HG02870 (cell line): ENCODE results near the gene ST3GAL5.
"Not testable (repeated sequence)": the region's sequence is repeated elsewhere in the genome, so short reads cannot be mapped to it uniquely, and the experiment has no call there.

Experiments used
- ATAC-seq: cut with Tn5 transposase; IDR thresholded peaks from one replicate; pipeline ENCODE4 v1.9.1; 2021; ENCODE audit warnings: mild to moderate bottlenecking, moderate library complexity; ENCODE audit not compliant: unreplicated experiment

Gene ST3GAL5

GRCh38 chr2:85894554-85895278, 5.9 kb upstream of the ST3GAL5 start:
- ATAC-seq: not testable (repeated sequence)

GRCh38 chr2:85893428-85894258, 4.9 kb upstream of the ST3GAL5 start:
- ATAC-seq: no peak

- ATAC-seq: no peak
These were observed 3.6 kb upstream of the ST3GAL5 start for GRCh38 chr2:85892216-85892944.

- no peak for ATAC-seq
These were observed 1.9 kb upstream of the ST3GAL5 start for GRCh38 chr2:85890522-85891176.

- no peak for ATAC-seq
These were observed 964 bp upstream of the ST3GAL5 start for GRCh38 chr2:85889627-85890281.

GRCh38 chr2:85888020-85888683, 638 bp downstream of the ST3GAL5 start:
- no peak for ATAC-seq

GRCh38 chr2:85887566-85888019, 1.2 kb downstream of the ST3GAL5 start:
- ATAC-seq: no peak

GRCh38 chr2:85886590-85886989, 2.2 kb downstream of the ST3GAL5 start:
- no peak for ATAC-seq

- no peak for ATAC-seq
These were observed 2.6 kb downstream of the ST3GAL5 start for GRCh38 chr2:85886141-85886540.

- not testable (repeated sequence) for ATAC-seq
These were observed 7.0 kb downstream of the ST3GAL5 start for GRCh38 chr2:85881781-85882180.

- ATAC-seq: not testable (repeated sequence)
These were observed 8.0 kb downstream of the ST3GAL5 start for GRCh38 chr2:85880716-85881328.

- no peak for ATAC-seq
These were observed 9.9 kb downstream of the ST3GAL5 start for GRCh38 chr2:85878719-85879370.

- no peak for ATAC-seq
These were observed 13.3 kb downstream of the ST3GAL5 start for GRCh38 chr2:85875350-85876050.

GRCh38 chr2:85873679-85874078, 15.1 kb downstream of the ST3GAL5 start:
- ATAC-seq: no peak

- no peak for ATAC-seq
These were observed 16.1 kb downstream of the ST3GAL5 start for GRCh38 chr2:85872536-85873161.

GRCh38 chr2:85871494-85872164, 17.2 kb downstream of the ST3GAL5 start:
- no peak for ATAC-seq

GRCh38 chr2:85868822-85869221, 20.0 kb downstream of the ST3GAL5 start:
- ATAC-seq: no peak
